MM.1S (cell line): Measurements from ENCODE around the gene SLC22A3.

ENCODE experiments used
- CTCF ChIP-seq: fragments of 300-600 bp; sonication (generic); IDR thresholded peaks from 2 replicates; pipeline ENCODE4 v1.5.1; 2016; ENCODE audit warnings: antibody characterized with exemption, low read length, mixed read lengths
- EZH2 ChIP-seq: fragments of 300-600 bp; sonication (generic); optimal IDR thresholded peaks from 2 replicates; pipeline ENCODE3; 2017; ENCODE audit warnings: low read depth, mild to moderate bottlenecking, antibody characterized with exemption, low read length, mixed read lengths

- TF ChIP-seq CTCF (no peak), EZH2 (no peak)
Observed at GRCh38 chr6:160378882-160379281, 30.7 kb downstream of the SLC22A3 start.
